ENCODE measurements around the gene CYP2U1.

Gene CYP2U1

GRCh38 chr4:107987916-107988762 lies 56.8 kb downstream of the CYP2U1 start:
- DNase-seq: no peak

DNA sequence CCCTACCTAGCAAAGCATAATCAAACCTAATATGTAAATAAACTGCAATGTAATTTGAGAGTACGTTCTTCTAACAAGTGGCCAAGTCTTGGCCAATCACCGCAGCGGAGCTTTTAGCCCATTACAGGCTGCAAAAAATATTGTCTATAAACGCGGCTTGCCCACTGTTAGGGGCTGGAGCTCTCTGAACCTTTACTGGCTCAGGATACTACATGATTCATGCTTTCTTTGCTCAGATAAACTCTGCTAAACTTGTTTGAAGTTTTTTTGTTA lies 57.4 kb downstream of the CYP2U1 start:
- DNase-seq: no peak

DNA sequence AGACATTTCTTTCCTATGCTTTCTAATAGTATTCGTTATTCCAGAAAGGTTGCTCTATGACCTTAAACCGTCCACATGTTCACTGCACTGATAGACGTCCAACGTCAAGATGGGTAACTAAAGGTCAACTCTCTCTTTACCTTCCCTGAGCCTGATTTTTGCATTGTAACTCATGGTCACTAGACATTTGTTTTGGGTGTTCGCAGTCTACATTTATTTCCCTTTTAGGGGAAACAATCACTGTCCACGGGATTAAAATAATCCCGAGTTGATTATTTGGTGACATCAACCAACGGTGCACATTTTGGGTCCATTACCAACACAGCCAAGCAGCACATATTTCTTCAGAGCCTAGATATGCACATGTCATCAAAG lies 57.8 kb downstream of the CYP2U1 start:
- no peak for DNase-seq

- peak; percentile 96 for DNase-seq
Observed at GRCh38 chr4:107989537-107990386, 58.4 kb downstream of the CYP2U1 start, which contains the start of gene HADH. HADH (plus strand) TSS chr4:107989889; CDS start chr4:107989933, 44 bp downstream.

DNA sequence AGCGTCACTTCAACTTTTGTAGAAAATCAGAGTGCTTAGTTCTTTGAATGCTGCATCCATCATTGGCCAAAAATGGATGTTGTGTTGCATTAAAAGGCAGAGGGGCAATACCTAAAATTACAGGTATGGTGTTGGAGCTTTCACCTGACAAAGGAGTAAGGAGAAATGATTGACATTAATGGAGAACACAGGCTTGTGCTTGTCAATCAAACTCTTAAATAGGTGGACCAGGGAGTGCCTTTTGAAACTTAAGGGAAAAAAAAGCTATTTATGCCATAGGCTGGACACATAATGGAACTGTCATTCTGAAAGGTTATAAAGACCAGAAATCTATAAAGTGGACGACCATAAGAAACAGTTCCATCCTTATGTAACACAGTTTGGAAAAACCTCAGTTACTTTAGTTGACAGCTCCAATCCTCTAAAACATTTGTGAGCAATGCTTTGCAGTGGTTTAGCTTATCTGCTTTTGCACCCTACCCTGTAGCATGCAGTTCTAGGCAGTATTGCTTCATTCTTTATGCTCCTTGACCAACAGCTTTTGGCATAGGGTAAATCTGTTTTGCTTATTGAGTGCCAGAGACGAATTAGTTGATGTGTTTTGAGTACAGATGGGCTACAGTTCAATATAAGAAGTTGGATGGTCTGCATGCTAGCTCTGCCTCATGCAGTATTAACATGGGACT lies 60.7 kb downstream of the CYP2U1 start:
- no peak for DNase-seq

GRCh38 chr4:107993969-107994368 lies 62.6 kb downstream of the CYP2U1 start:
- no peak for DNase-seq

DNA sequence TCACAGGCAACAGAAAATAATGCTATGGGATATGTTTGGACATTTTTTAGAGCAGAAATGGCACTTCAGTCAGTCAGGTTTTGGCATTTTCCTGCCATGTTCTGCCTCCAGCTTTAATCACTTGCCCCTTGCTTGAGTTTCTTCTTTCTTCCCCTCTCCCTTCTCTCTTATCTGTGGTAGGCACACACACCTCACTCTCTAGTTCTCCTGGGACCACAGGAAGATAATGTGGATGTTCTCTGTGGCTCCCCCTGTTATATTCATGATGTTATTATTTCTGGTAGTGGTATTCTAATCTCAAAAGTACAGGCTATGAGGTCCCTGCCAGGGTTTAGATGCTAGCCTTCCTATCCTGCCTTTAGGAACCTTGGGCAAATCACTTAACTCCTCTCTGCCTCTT lies 63.5 kb downstream of the CYP2U1 start:
- DNase-seq: no peak

- DNase-seq: no peak
Observed at GRCh38 chr4:107996949-107997788, 65.8 kb downstream of the CYP2U1 start.

- no peak for DNase-seq
Observed at GRCh38 chr4:107997794-107998193, 66.4 kb downstream of the CYP2U1 start.

DNA sequence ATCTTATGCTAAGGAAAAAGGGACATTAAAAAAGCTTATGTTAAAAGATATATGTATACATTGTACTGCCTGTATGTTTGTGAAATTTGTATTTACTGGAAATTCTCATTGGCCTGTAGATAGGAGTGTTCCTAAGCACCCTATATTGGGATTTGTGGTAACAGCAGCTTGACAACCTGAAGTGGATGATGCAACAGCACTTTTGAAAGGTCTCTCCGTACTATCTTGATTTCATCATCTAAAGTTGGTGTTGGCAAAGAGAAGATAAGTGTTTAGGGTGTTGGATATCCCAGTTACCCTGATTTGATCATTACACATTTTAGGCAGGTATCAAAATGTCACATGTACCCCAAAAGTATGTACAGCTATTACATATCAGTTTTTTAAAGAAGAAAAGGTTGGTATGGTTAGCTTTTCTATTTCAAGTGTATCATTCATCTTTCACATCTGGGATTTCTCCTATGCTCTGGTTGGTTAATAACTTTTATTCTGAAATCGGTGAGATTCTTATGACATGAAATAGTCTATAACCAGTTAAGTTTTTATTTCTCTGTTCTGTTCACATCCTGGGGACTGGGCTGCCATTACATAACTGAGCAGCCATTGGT lies 68.7 kb downstream of the CYP2U1 start:
- no peak for DNase-seq

GRCh38 chr4:108001540-108002135 lies 70.3 kb downstream of the CYP2U1 start:
- DNase-seq: no peak

All from CD4-positive, alpha-beta T cell treated with Interleukin-6 for 4 hours (primary cell).